GM19099 (cell line): ENCODE measurements around the gene LASP1.

Source experiments
- POLR2A ChIP-seq: IDR thresholded peaks from 3 replicates; pipeline ENCODE4 v1.6.1; 2011; ENCODE audit warnings: low read depth; ENCODE audit not compliant: insufficient read length; ENCODE audit errors: extremely low read depth

Gene LASP1

GRCh38 chr17:38867179-38867967 is 2.5 kb upstream of the LASP1 start:
- no peak for TF ChIP-seq POLR2A

- no peak for TF ChIP-seq POLR2A
These were observed 1.7 kb upstream of the LASP1 start for GRCh38 chr17:38867968-38868816.

GRCh38 chr17:38868817-38869525 is 887 bp upstream of the LASP1 start:
- TF ChIP-seq POLR2A, result peak; percentile 91

- no peak for TF ChIP-seq POLR2A
These were observed 654 bp downstream of the LASP1 start for GRCh38 chr17:38870259-38871165.

- TF ChIP-seq POLR2A, result no peak
These were observed 1.6 kb downstream of the LASP1 start for GRCh38 chr17:38871247-38872015.

GRCh38 chr17:38872027-38872511 is 2.2 kb downstream of the LASP1 start:
- no peak for TF ChIP-seq POLR2A

GRCh38 chr17:38872671-38873385 is 3.0 kb downstream of the LASP1 start:
- TF ChIP-seq POLR2A, result no peak

GRCh38 chr17:38873640-38874380 is 4.0 kb downstream of the LASP1 start:
- no peak for TF ChIP-seq POLR2A

- no peak for TF ChIP-seq POLR2A
These were observed 4.9 kb downstream of the LASP1 start for GRCh38 chr17:38874505-38875400.

GRCh38 chr17:38875477-38876075 is 5.7 kb downstream of the LASP1 start:
- no peak for TF ChIP-seq POLR2A
